SU-DHL-6 (cell line): ENCODE results near the gene ENTR1.

Experiments
- H2AFZ ChIP-seq: fragments of 200-600 bp; sonication (generic); 2 replicates; pipeline ENCODE4 v1.6.1; 2014; ENCODE audit warnings: low read depth, mild to moderate bottlenecking, moderate library complexity, mixed read lengths, antibody characterized with exemption, low read length; ENCODE audit not compliant: severe bottlenecking
- H3F3A ChIP-seq: fragments of 200-600 bp; shearing (Covaris generic); 2 replicates; pipeline ENCODE4 v1.6.0; 2016; ENCODE audit warnings: antibody characterized with exemption, mild to moderate bottlenecking; ENCODE audit not compliant: insufficient read depth
- H3K27ac ChIP-seq: fragments of 200-600 bp; sonication (generic); 2 replicates; pipeline ENCODE4 v1.5.1; 2016; ENCODE audit warnings: low read depth, mild to moderate bottlenecking, low read length, moderate library complexity, mixed read lengths
- H3K27me3 ChIP-seq: fragments of 200-600 bp; sonication (generic), shearing (Covaris generic); 2 replicates; pipeline ENCODE4 v1.6.0; 2014; ENCODE audit warnings: mild to moderate bottlenecking, low read length
- H3K36me3 ChIP-seq: fragments of 200-600 bp; sonication (generic); 2 replicates; pipeline ENCODE4 v1.6.1; 2014; ENCODE audit warnings: mild to moderate bottlenecking, low read length, mixed read lengths
- H3K4me2 ChIP-seq: fragments of 300-600, 200-600 bp; shearing (Covaris generic), sonication (generic); 2 replicates; pipeline ENCODE4 v1.6.0; 2014; ENCODE audit warnings: low read length, low read depth, mild to moderate bottlenecking; ENCODE audit not compliant: poor library complexity, severe bottlenecking
- H3K4me3 ChIP-seq: fragments of 200-600 bp; sonication (generic); 2 replicates; pipeline ENCODE4 v1.5.1; 2014; ENCODE audit warnings: antibody characterized with exemption, low read length, mild to moderate bottlenecking, mixed read lengths; ENCODE audit not compliant: insufficient read depth, poor library complexity, severe bottlenecking
- H3K79me2 ChIP-seq: fragments of 200-600 bp; sonication (generic); 2 replicates; pipeline ENCODE4 v1.6.1; 2014; ENCODE audit warnings: mild to moderate bottlenecking, low read length, moderate library complexity; ENCODE audit not compliant: insufficient read depth
- H3K9ac ChIP-seq: fragments of 200-600 bp; sonication (generic); 2 replicates; pipeline ENCODE4 v1.7.0; 2014; ENCODE audit warnings: mild to moderate bottlenecking, low read length
- H3K9me2 ChIP-seq: fragments of 200-600 bp; sonication (generic); replicated peaks from 2 replicates; pipeline ENCODE4 v1.6.1; 2014; ENCODE audit warnings: low read length; ENCODE audit not compliant: insufficient read depth
- H3K9me3 ChIP-seq: fragments of 200-600 bp; sonication (generic); 2 replicates; pipeline ENCODE4 v1.6.1; 2014; ENCODE audit warnings: low read length, mixed read lengths; ENCODE audit not compliant: insufficient read depth
- H4K20me1 ChIP-seq: fragments of 200-600 bp; sonication (generic); 2 replicates; pipeline ENCODE4 v1.6.1; 2014; ENCODE audit warnings: low read depth, mild to moderate bottlenecking, antibody characterized with exemption, low read length, moderate library complexity, mixed read lengths
- EZH2phosphoT487 ChIP-seq: fragments of 200-600 bp; sonication (generic), shearing (Covaris generic); conservative IDR thresholded peaks from 2 replicates; pipeline ENCODE4 v1.6.1; 2018; ENCODE audit warnings: mild to moderate bottlenecking, antibody characterized with exemption, low read length, moderate library complexity, mixed read lengths
- TF ChIP-seq, protein P1 (sequence below): fragments of 200-600 bp; sonication (generic); IDR thresholded peaks from one replicate; pipeline ENCODE4 v1.5.1; 2017; ENCODE audit warnings: antibody characterized with exemption, mild to moderate bottlenecking, low read length, moderate library complexity; ENCODE audit not compliant: insufficient read depth, poor library complexity, severe bottlenecking

The ENTR1 gene

GRCh38 chr9:136359774-136360718, 50.4 kb downstream of the ENTR1 start:
- Histone ChIP-seq H3K9me2 (no peaks in the 10 kb centered on the region), H3K4me3 (no peak overlapping the region), H3K36me3 (no peaks in the 10 kb centered on the region), H4K20me1 (no peaks in the 10 kb centered on the region), H2AFZ (no peak overlapping the region), H3K27ac (no peak overlapping the region), H3K79me2 (no peaks in the 10 kb centered on the region), H3K9me3 (no peaks in the 10 kb centered on the region), H3K4me2 (no peak overlapping the region), H3K27me3 (no peaks in the 10 kb centered on the region), H3K9ac (no peak overlapping the region), H3F3A (no peaks in the 10 kb centered on the region)
- no peak for TF ChIP-seq EZH2phosphoT487
- TF ChIP-seq, protein P1, sequence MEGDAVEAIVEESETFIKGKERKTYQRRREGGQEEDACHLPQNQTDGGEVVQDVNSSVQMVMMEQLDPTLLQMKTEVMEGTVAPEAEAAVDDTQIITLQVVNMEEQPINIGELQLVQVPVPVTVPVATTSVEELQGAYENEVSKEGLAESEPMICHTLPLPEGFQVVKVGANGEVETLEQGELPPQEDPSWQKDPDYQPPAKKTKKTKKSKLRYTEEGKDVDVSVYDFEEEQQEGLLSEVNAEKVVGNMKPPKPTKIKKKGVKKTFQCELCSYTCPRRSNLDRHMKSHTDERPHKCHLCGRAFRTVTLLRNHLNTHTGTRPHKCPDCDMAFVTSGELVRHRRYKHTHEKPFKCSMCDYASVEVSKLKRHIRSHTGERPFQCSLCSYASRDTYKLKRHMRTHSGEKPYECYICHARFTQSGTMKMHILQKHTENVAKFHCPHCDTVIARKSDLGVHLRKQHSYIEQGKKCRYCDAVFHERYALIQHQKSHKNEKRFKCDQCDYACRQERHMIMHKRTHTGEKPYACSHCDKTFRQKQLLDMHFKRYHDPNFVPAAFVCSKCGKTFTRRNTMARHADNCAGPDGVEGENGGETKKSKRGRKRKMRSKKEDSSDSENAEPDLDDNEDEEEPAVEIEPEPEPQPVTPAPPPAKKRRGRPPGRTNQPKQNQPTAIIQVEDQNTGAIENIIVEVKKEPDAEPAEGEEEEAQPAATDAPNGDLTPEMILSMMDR = no peak

DNA sequence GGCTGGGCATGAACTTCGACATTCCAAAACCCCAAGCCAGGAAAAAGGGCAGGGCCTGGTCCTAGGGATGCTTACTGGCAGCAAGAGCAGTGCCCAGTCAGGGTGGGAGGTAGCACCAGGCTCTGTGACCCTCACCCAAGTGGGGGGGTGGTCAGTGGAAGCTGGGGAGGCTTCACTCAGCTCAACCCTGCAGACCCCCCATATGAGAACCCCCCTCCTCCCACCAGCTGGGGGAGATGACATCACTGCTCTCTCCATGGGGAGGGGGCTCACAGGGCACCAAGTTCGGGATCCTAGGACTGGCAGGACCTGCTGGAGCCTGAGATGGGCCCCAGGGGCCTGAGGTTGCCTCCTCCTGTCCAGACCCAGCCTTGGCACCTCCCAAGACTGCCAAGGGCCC, 51.5 kb downstream of the ENTR1 start:
- Histone ChIP-seq H3K9me2 (no peaks in the 10 kb centered on the region), H3K27ac (no peak overlapping the region), H3K79me2 (no peaks in the 10 kb centered on the region), H3K36me3 (no peaks in the 10 kb centered on the region), H3K4me2 (no peak overlapping the region), H4K20me1 (no peaks in the 10 kb centered on the region), H3F3A (no peaks in the 10 kb centered on the region), H3K27me3 (no peaks in the 10 kb centered on the region), H3K4me3 (no peak overlapping the region), H3K9ac (no peak overlapping the region), H2AFZ (no peak overlapping the region), H3K9me3 (no peaks in the 10 kb centered on the region)
- TF ChIP-seq, protein P1 = no peak
- TF ChIP-seq EZH2phosphoT487 = no peak

DNA sequence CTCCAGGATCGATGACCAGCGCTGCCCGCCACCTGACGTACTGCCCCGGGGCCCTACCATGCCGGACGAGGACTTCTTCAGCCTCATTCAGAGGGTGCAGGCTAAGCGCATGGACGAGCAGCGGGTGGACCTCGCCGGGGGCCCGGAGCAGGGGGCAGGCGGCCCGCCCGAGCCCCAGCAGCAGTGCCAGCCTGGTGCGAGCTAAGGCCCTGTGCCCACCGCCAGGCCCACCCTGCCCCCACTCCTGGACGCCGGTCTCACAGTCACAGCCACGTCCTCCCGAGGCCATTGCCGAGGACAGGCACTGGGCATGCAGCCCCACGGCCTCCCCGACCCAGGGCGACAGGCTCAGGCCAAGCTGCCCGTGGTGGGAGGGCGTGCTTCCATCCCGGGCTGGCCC, 52.4 kb downstream of the ENTR1 start:
- Histone ChIP-seq H3K27ac (no peak overlapping the region), H3K4me2 (no peak overlapping the region), H2AFZ (no peak overlapping the region), H3K9me2 (no peaks in the 10 kb centered on the region), H3K4me3 (no peak overlapping the region), H3F3A (no peaks in the 10 kb centered on the region), H3K9me3 (no peaks in the 10 kb centered on the region), H3K36me3 (no peaks in the 10 kb centered on the region), H3K79me2 (no peaks in the 10 kb centered on the region), H3K9ac (no peak overlapping the region), H4K20me1 (no peaks in the 10 kb centered on the region), H3K27me3 (no peaks in the 10 kb centered on the region)
- TF ChIP-seq, protein P1 = no peak
- TF ChIP-seq EZH2phosphoT487 = no peak
